GM12865 (cell line): ENCODE data around the gene ZNF575.

Experiments used
- DNase-seq: peaks from one replicate; pipeline ENCODE4 v3.0.0; 2010; ENCODE audit warnings: low read depth
- H3K4me3 ChIP-seq: 2 replicates; pipeline ENCODE4 v1.5.1; 2011; ENCODE audit warnings: mild to moderate bottlenecking, low read depth, low read length, control low read depth
- TF ChIP-seq, protein P1 (sequence below): IDR thresholded peaks from 2 replicates; pipeline ENCODE4 v1.5.1; 2011; ENCODE audit warnings: low read length, control low read depth, low read depth, inconsistent platforms; ENCODE audit not compliant: insufficient read depth; ENCODE audit errors: missing control alignments

ZNF575 gene

GRCh38 chr19:43552198-43552450 is 19.1 kb downstream of the ZNF575 start:
- no peak overlapping the region for H3K4me3 ChIP-seq
- no peak for DNase-seq
- TF ChIP-seq, protein P1, sequence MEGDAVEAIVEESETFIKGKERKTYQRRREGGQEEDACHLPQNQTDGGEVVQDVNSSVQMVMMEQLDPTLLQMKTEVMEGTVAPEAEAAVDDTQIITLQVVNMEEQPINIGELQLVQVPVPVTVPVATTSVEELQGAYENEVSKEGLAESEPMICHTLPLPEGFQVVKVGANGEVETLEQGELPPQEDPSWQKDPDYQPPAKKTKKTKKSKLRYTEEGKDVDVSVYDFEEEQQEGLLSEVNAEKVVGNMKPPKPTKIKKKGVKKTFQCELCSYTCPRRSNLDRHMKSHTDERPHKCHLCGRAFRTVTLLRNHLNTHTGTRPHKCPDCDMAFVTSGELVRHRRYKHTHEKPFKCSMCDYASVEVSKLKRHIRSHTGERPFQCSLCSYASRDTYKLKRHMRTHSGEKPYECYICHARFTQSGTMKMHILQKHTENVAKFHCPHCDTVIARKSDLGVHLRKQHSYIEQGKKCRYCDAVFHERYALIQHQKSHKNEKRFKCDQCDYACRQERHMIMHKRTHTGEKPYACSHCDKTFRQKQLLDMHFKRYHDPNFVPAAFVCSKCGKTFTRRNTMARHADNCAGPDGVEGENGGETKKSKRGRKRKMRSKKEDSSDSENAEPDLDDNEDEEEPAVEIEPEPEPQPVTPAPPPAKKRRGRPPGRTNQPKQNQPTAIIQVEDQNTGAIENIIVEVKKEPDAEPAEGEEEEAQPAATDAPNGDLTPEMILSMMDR: no peak

GRCh38 chr19:43552616-43553015 is 19.6 kb downstream of the ZNF575 start:
- no peak for DNase-seq
- H3K4me3 ChIP-seq: no peak overlapping the region
- TF ChIP-seq, protein P1: no peak

GRCh38 chr19:43553656-43554055 is 20.7 kb downstream of the ZNF575 start:
- no peak for DNase-seq
- TF ChIP-seq, protein P1: no peak

DNA sequence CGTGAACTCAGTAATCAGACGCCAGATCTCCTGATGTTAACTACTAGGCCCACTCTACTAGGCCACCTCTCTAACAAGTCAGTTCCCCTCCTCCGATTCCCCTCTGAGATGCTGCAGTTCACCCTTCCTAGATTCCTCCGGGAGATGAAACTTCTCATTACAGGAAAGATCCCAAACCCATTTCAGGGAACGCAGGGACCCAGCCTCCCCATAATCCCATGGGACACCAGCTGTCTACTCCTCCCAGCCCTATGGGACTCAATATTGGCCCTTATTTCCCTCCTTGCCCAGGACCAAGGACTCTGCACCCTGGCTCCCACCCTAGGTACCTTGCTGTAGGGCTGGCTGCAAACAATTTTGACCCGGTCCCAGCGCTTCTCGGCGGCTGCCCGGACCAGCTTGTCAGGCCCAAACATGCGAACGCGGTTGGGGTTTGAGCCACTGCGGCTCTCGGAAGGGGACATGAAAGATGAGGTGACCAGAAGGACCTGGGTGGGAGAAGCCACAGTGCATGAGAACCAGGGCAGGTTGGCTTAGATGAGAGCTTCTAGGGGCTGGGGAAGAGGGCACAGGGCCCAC is 21.4 kb downstream of the ZNF575 start:
- H3K4me3 ChIP-seq: no peak overlapping the region
- TF ChIP-seq, protein P1: no peak
- no peak for DNase-seq

More at GRCh38 chr19:43553656-43554055, 20.7 kb downstream of the ZNF575 start:
- H3K4me3 ChIP-seq: no peak overlapping the region

DNA sequence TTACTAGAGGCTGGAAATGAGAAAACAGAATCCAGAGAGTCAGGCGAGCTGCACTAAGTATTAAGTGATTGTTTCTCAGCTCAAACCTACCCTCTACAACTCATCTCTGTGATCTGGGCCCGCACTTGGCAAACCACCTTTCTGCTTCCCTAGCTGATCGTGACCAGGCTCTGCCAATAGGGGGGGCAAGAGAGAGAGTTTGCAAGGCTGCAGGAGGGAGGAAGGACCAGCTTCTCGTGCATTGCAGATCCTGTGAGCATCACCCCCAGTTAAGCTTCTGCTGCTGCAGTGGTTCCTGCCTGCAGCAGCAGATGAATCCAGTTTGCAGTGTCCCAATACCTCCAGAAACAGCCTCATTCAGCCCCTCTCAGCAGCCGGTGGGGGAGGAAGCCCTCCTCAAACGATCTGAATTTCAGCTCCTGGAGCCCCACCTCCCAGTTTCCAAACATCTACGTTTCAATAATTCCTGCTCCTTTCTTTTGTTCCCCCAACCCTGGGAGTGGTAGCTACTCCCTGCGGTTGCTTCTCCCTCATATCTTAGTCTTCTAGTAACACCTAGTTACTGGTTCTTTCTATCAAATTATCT is 22.3 kb downstream of the ZNF575 start:
- no peak overlapping the region for H3K4me3 ChIP-seq
- DNase-seq: peak; percentile 80
- TF ChIP-seq, protein P1: peak; percentile 90

DNA sequence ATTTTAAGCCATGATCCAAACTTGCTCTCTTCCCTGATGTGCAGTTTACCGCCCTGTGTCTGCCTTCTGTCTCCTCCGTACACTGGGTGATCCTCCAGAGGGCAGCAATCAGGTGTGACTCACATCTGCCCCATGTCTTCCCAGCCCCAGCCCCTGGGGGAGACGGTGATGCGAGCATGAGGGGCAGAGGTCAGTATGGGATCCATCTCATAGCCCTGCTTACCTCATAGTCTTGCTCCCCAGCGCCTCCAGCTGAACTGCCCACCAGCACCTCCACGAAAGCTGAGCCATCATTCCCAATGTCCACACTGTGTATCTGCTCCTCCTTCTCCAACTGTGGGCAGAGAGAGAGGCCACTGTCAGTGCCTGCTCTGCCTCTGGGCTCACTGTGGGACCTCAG is 27.7 kb downstream of the ZNF575 start:
- H3K4me3 ChIP-seq: no peak overlapping the region
- TF ChIP-seq, protein P1: no peak
- DNase-seq: no peak
